HCT116 (cell line): ENCODE data around the gene GRB10. TPM values are rescaled to one million over a fixed set of nuclear protein-coding genes. Genes with fewer than 3 reads are reported as not detected.

Source experiments
- ATAC-seq: fragments of 200-7000 bp; cut with Tn5 transposase; 2 replicates; pipeline ENCODE4 v1.9.1; 2020; ENCODE audit warnings: mild to moderate bottlenecking, moderate library complexity
- BruUV-seq: library from RNA; stranded (reverse); fragments of 400-500 nt; replicated peaks from 2 replicates; lab custom pipeline; 2021; lab: Mats Ljungman, UMichigan
- CTCF ChIA-PET: fragments of 300-600 bp; sonication (Branson Sonifier 250); formaldehyde crosslinking; loops from one replicate; lab custom pipeline; 2021; ENCODE audit warnings: antibody characterized with exemption; lab: Charles Lee
- POLR2A ChIA-PET: fragments of 300-600, 350-600 bp; sonication (Branson Sonifier 250); formaldehyde crosslinking; loops from one replicate; lab custom pipeline; 2021; ENCODE audit warnings: antibody characterized with exemption; lab: Charles Lee
- RAD21 ChIA-PET, 2 experiments: fragments of 300-600 bp; sonication (Branson Sonifier 250); formaldehyde crosslinking; loops; one replicate each; lab custom pipeline; 2023; ENCODE audit warnings: low total read pairs in 2 of 2; ENCODE audit not compliant: uncharacterized antibody in 2 of 2, unreplicated experiment in 2 of 2, low non-redundant PET in 1 of 2; lab: Charles Lee
- DNase-seq: peaks from one replicate; pipeline ENCODE4 v3.0.0-alpha.2; 2010; ENCODE audit warnings: low read depth, low spot score
- H2AFZ ChIP-seq: fragments of 200-600 bp; shearing (Covaris generic), sonication (generic); 2 replicates; pipeline ENCODE4 v1.6.1; 2017; ENCODE audit warnings: low read depth, mixed run types, mixed read lengths, antibody characterized with exemption, low read length; ENCODE audit not compliant: poor library complexity, severe bottlenecking
- H3K27ac ChIP-seq: 2 replicates; pipeline ENCODE4 v1.5.1; 2012; ENCODE audit warnings: low read depth, low read length
- H3K27me3 ChIP-seq: fragments of 200-600 bp; sonication (generic); 2 replicates; pipeline ENCODE4 v1.6.1; 2016; ENCODE audit warnings: mixed run types, low read length, mixed read lengths; ENCODE audit not compliant: insufficient read depth
- H3K36me3 ChIP-seq, 2 experiments: fragments of 200-500 bp in 1 of 2; fragments of 200-600 bp in 1 of 2; sonication (Bioruptor generic) in 1 of 2; sonication (generic) in 1 of 2; 2 replicates each; pipeline versions ENCODE4 v1.5.1 to v1.6.1; 2014 to 2016; ENCODE audit warnings: low read length in 2 of 2, inconsistent platforms in 1 of 2, mixed read lengths in 1 of 2, mixed run types in 1 of 2; ENCODE audit not compliant: insufficient read depth in 2 of 2, control insufficient read depth in 1 of 2
- H3K4me1 ChIP-seq, 2 experiments: fragments of 200-600 bp in 1 of 2; sonication (generic) in 1 of 2; 2 replicates each; pipeline versions ENCODE4 v1.5.1 to v1.6.1; 2012 to 2017; ENCODE audit warnings: low read length in 2 of 2, inconsistent platforms in 1 of 2, mild to moderate bottlenecking in 1 of 2, mixed read lengths in 1 of 2, mixed run types in 1 of 2, moderate library complexity in 1 of 2; ENCODE audit not compliant: insufficient read depth in 2 of 2, control insufficient read depth in 1 of 2
- H3K4me2 ChIP-seq: fragments of 200-600 bp; sonication (generic); 2 replicates; pipeline ENCODE4 v1.6.1; 2017; ENCODE audit warnings: mixed run types, low read length, mixed read lengths
- H3K4me3 ChIP-seq, 2 experiments: fragments of 200-600 bp in 1 of 2; sonication (generic) in 1 of 2; replicated peaks in 1 of 2; 2 replicates each; pipeline ENCODE4 v1.5.1; 2011 to 2016; ENCODE audit warnings: low read length in 2 of 2, control low read depth in 1 of 2, low read depth in 1 of 2, mild to moderate bottlenecking in 1 of 2, mixed read lengths in 1 of 2, mixed run types in 1 of 2
- H3K79me2 ChIP-seq: fragments of 200-600 bp; sonication (generic); 2 replicates; pipeline ENCODE4 v1.6.1; 2017; ENCODE audit warnings: mild to moderate bottlenecking, mixed run types, low read length, moderate library complexity, mixed read lengths; ENCODE audit not compliant: insufficient read depth
- H3K9ac ChIP-seq: fragments of 200-600 bp; sonication (generic); 2 replicates; pipeline ENCODE4 v1.6.1; 2016; ENCODE audit warnings: low read length, mixed read lengths
- H3K9me2 ChIP-seq: fragments of 200-600 bp; sonication (generic), shearing (Covaris generic); 2 replicates; pipeline ENCODE4 v1.6.1; 2017; ENCODE audit warnings: mixed run types, mild to moderate bottlenecking, moderate library complexity; ENCODE audit not compliant: insufficient read depth
- H3K9me3 ChIP-seq, 2 experiments: fragments of 200-500 bp in 1 of 2; fragments of 200-600 bp in 1 of 2; sonication (Bioruptor generic) in 1 of 2; sonication (generic) in 1 of 2; 2 replicates each; pipeline ENCODE4 v1.6.1; 2014 to 2017; ENCODE audit warnings: low read length in 2 of 2, mixed read lengths in 2 of 2, inconsistent platforms in 1 of 2, low read depth in 1 of 2, mild to moderate bottlenecking in 1 of 2, mixed run types in 1 of 2, moderate library complexity in 1 of 2; ENCODE audit not compliant: control insufficient read depth in 1 of 2, insufficient read depth in 1 of 2
- H4K20me1 ChIP-seq: fragments of 200-600 bp; sonication (generic), shearing (Covaris generic); 2 replicates; pipeline ENCODE4 v1.6.1; 2017; ENCODE audit warnings: mixed run types, mild to moderate bottlenecking, moderate library complexity; ENCODE audit not compliant: insufficient read depth
- CEBPB ChIP-seq: IDR thresholded peaks from 2 replicates; pipeline ENCODE4 v1.6.1; 2012; ENCODE audit warnings: low read depth
- EZH2 ChIP-seq: fragments of 200-600 bp; sonication (generic); IDR thresholded peaks from 2 replicates; pipeline ENCODE4 v1.6.1; 2017; ENCODE audit warnings: antibody characterized with exemption, mixed run types
- JUND ChIP-seq: IDR thresholded peaks from 2 replicates; pipeline ENCODE4 v1.6.1; 2012
- POLR2A ChIP-seq: IDR thresholded peaks from 2 replicates; pipeline ENCODE4 v1.7.0; 2011; ENCODE audit warnings: borderline replicate concordance; ENCODE audit not compliant: insufficient read depth, insufficient read length; ENCODE audit errors: extremely low read depth
- POLR2AphosphoS5 ChIP-seq: IDR thresholded peaks from 2 replicates; pipeline ENCODE4 v1.6.1; 2011; ENCODE audit warnings: mild to moderate bottlenecking, low read depth, low read length, moderate library complexity
- REST ChIP-seq: IDR thresholded peaks from 2 replicates; pipeline ENCODE4 v1.6.1; 2012; ENCODE audit warnings: low read depth
- SIN3A ChIP-seq: IDR thresholded peaks from 2 replicates; pipeline ENCODE4 v1.6.1; 2012; ENCODE audit warnings: low read depth
- SP1 ChIP-seq: IDR thresholded peaks from 2 replicates; pipeline ENCODE4 v1.6.1; 2012; ENCODE audit warnings: low read depth
- SRF ChIP-seq: IDR thresholded peaks from 2 replicates; pipeline ENCODE4 v1.6.1; 2012; ENCODE audit warnings: low read depth
- TCF7L2 ChIP-seq: IDR thresholded peaks from 2 replicates; pipeline ENCODE4 v1.7.0; 2011; ENCODE audit warnings: borderline replicate concordance, inconsistent platforms; ENCODE audit not compliant: insufficient read depth, insufficient read length; ENCODE audit errors: extremely low read depth
- YY1 ChIP-seq: IDR thresholded peaks from 2 replicates; pipeline ENCODE4 v1.6.1; 2011; ENCODE audit warnings: low read length, low read depth, moderate library complexity, mild to moderate bottlenecking; ENCODE audit not compliant: insufficient replicate concordance; ENCODE audit errors: extremely low read depth
- ZNF274 ChIP-seq: fragments of 200-500 bp; sonication (Bioruptor generic); IDR thresholded peaks from 2 replicates; pipeline ENCODE4 v1.6.1; 2014; ENCODE audit warnings: mild to moderate bottlenecking, low read depth, low read length, inconsistent platforms
- intact Hi-C: fragments of 100-400 bp; cut with micrococcal nuclease; formaldehyde crosslinking; loops from 2 replicates; pipeline ENCODE4 v1.10.0; 2022
- total RNA-seq: library from RNA; stranded (reverse); gene quantifications from one replicate; pipeline ENCODE4 v1.2.1, GENCODE V29; 2021; ENCODE audit not compliant: unreplicated experiment

GRB10 gene
- total RNA-seq, 1 experiment from 2014 or later, result 37.3 TPM

GRCh38 chr7:50779427-50779826 is 3.3 kb downstream of the GRB10 start:
- ATAC-seq (no peak), DNase-seq (no peak)
- H4K20me1 ChIP-seq, result no peaks in the 10 kb centered on the region
- no peak overlapping the region for H3K9ac ChIP-seq
- no peaks in the 10 kb centered on the region for H3K9me2 ChIP-seq
- no peaks in the 10 kb centered on the region for H3K79me2 ChIP-seq
- H3K27ac ChIP-seq, result no peak overlapping the region
- no peaks in the 10 kb centered on the region for H3K27me3 ChIP-seq
- no peaks in the 10 kb centered on the region for H3K9me3 ChIP-seq
- RAD21 ChIA-PET, result interaction anchor here in 1 of 2 experiments (0.5 kb wide), 1 partner anchor 574 kb away, joined by 3 read pairs; no protein-coding TSS in a partner anchor
- no peaks in the 10 kb centered on the region for H3K36me3 ChIP-seq
- H2AFZ ChIP-seq, result no peak overlapping the region
- H3K4me3 ChIP-seq, result no peak overlapping the region
- BruUV-seq, result no TSS peak
- TF ChIP-seq EZH2 (no peak), JUND (no peak), SRF (no peak), TCF7L2 (no peak), CEBPB (no peak)
- TF ChIP-seq, all 23 proteins: peak for 0
- H3K4me2 ChIP-seq, result no peak overlapping the region
- peaks cover 0 to 2% of the 10 kb centered on the region in 2 experiments; a peak in 1 of 4 replicates for H3K4me1 ChIP-seq
- intact Hi-C loops, result no loop called here
- ChIA-PET POLR2A (no interaction called here), CTCF (interaction anchor here (0.8 kb wide), 1 partner anchor 11 kb away, joined by 3 read pairs; no protein-coding TSS in a partner anchor)

- Histone ChIP-seq H3K4me2 (no peak overlapping the region), H3K9me2 (no peaks in the 10 kb centered on the region), H3K9ac (no peak overlapping the region), H3K4me3 (no peak overlapping the region), H2AFZ (no peak overlapping the region), H4K20me1 (no peaks in the 10 kb centered on the region), H3K9me3 (no peaks in the 10 kb centered on the region), H3K79me2 (no peaks in the 10 kb centered on the region), H3K4me1 (peaks cover 0 to 2% of the 10 kb centered on the region in 2 experiments; a peak in 1 of 4 replicates), H3K36me3 (no peaks in the 10 kb centered on the region), H3K27ac (no peak overlapping the region), H3K27me3 (no peaks in the 10 kb centered on the region)
- POLR2A ChIA-PET, result no interaction called here
- intact Hi-C loops, result no loop called here
- DNase-seq (no peak), ATAC-seq (no peak)
- TF ChIP-seq TCF7L2, result no peak
- no peak for TF ChIP-seq ZNF274
- TF ChIP-seq SP1, result no peak
- TF ChIP-seq POLR2A, result no peak
- no peak for TF ChIP-seq SRF
- TF ChIP-seq SIN3A, result no peak
- TF ChIP-seq YY1, result no peak
- no peak for TF ChIP-seq REST
- no peak for TF ChIP-seq POLR2AphosphoS5
- CTCF ChIA-PET, result no interaction called here
- RAD21 ChIA-PET, result no interaction called here
- no TSS peak for BruUV-seq
These were observed 4.5 kb downstream of the GRB10 start for GRCh38 chr7:50778189-50778588.
